GM15510 (cell line): ENCODE results near the gene AIPL1.
A peak's percentile ranks its signal among the peaks of the same experiment; 100 is the strongest.

Source experiments
- POLR2A ChIP-seq: IDR thresholded peaks from 3 replicates; pipeline ENCODE4 v1.6.1; 2011; ENCODE audit warnings: borderline replicate concordance; ENCODE audit not compliant: insufficient read length; ENCODE audit errors: extremely low read depth

The AIPL1 gene

DNA sequence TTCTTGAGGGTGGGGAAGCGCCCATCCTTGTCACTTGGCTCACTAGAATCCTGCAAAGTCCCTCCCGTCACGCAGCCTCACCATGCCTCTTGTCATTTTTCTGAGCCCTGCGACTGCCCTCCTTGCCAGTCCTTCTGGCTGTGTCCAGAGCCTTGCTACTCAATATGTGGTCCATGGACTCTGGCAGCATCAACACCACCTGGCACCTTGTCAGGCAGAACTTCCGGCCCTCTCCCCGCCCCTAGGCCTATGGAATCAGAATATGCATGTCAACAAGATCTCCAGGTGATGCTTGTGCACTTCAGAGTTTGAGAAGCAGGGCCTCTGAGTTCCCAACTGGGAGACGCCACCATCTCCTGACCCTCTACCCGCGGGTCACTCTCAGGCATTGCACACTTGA is 21.4 kb upstream of the AIPL1 start:
- no peak for TF ChIP-seq POLR2A

DNA sequence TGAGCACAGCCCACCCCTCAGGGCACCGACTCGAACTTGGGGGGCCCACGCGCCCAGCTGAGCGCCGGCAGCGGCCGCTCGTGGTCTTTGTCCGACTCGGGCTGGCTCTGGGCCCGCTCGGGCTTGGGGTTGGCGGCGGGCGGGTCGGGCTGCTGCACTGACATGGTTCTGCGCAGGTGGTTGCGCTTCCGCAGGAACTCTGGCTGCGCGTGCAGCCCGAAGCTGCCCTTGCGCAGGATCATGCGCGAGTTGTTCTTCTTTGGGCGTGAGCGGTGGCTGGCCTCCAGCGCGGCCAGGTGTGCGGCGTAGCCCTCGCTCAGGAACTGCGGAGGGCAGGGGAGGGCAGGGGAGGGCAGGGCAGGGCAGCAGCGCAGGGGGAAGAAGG is 20.4 kb upstream of the AIPL1 start:
- no peak for TF ChIP-seq POLR2A

DNA sequence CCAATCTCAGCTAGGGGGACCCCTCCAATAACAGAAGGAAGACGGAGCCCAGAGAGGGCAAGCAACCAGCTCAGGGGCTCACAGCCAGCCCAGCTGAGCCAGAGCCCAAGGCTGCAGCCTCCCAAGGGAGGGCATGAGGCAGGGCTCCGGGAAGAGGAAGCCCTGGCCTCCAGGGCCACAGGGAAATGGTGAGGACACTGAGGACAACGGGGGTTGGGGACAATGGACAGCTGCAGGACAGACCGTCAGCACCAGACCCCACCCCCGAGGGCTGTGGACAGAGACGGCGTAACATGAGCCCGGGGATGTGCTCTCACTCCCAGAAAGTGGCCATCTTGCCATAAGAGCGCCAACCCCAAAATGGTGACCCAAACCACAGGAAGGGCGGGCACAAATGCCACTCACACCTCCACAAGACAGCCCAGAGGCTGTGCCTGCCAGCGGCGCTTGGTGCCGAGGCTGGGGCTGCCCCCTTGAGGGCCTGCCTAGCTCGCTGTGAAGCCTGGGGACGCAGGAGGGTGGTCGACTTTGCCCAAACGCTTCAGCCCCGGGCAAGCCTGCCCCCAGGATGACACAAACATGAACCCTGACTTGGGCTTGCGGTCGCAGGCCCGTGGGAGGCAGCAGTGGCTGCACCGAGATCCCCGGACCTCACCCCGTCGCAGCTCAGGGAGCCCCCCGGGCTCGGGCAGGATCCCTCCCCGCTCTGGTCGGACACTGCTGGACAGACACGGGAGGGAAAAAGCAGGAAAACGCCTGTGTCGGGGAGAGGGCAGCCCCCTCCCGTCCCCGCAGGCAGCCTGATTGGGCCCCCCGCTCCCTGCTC is 19.8 kb upstream of the AIPL1 start:
- no peak for TF ChIP-seq POLR2A

DNA sequence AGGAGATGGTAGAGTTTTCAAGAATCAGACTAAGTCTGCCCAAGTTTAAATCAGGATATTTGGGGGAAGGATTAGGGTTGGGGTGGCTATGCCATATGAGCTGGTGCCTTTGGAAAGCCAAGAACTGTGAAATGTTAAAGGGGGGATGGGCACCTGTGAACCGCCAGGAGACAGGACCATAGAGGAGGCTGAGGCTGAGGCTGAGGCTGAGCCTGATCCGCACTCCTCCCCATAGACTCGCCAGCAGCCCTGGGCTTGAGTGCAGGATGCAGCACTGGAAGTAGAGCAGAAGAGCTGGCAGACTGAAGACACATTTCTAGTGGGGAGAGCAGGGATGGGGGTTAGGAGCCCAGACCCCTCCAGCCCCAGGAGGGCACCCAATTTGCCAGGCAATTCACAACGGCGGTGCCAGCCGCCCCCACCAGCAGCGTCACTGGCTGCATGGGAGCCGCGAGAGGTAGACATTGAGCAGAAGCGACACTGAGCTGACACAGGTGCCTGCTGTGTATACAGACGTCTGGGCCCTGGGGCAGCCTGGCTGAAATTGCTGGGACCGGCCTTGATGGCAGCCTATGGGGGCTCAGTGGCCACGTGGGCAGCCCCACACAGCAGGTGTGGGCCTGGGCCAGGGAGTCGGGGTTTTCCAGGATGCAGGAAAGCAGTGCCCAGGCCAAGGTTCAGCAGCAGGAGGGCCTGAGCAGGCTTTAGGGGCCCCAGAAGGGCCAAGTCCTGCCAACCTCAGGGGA is 18.5 kb upstream of the AIPL1 start:
- no peak for TF ChIP-seq POLR2A

DNA sequence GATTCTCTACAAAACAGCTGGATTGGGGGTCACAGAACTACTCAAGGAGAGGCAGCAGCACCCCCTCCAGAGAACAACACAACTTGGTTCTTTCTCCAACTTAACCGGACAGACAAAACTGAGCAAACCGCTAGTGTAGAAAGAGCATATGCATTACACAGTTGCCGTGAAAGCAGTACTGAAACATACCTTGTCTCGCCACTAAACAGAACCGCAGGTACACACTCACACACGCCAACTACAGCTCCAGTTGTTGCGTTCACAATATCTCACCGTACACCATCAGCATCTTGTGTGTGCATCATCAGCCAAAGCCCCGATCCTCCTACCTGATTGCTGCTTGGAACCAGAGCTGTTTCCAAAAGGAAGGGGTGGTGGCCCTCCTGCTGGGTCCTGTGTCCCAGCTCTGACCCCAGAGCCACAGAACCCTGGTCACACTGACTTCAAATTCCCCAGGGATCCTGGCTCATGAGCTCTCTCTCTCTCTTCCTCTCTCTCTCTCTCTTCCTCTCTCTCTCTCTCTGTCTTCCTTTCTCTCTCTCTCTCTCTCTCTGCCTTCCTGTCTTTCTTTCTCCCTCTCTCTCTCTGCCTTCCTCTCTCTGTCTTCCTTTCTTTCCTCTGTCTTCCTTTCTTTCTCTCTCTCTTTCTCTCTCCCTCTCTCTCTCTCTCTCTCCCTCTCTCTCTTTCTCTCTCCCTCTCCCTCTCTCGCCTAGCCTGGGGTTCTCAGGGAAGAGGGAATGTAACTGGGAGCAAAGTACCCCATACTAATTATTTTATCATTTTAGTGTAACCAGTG is 17.7 kb upstream of the AIPL1 start:
- TF ChIP-seq POLR2A, result no peak

DNA sequence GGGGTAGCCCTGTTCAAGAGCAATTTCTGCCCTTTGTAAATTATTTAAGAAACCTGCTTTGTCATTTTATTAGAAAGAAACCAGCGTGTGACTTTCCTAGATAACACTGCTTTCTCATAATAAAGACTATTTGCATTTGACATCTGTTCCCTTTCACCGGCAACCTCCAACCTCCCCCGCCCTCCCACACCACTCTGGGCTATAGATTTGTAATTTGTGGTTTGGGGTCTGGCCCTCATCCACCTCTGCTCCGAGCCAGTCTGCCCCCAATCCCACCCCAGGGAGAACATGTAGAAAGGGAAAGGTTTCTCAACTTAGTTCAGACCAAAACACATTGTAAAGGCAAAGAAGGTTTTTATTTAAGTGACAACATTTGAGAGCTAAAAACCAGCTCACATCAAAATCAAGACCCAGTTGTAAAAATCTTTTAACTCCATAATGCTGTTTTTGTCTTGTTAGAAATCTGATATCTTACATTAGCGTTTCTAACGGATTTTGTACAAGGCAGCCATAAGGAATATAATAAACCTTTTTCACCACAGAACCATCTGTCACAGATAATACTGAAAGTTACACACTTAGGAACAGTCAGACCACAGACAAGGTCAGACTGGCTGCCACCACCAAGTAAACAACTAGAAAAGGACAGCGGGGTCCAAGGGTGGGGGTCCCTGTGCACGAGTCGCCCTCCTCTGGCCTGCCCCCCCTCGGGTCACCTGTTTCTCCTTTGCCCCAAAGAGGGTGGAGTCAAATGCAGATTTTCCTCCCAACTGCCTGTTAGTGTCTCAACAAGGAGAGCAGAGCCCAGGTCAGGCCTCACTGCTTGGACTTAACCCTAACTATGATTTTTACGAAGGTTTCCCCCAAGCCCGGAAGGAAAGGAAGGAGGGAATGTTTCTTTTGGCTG is 16.3 kb upstream of the AIPL1 start:
- TF ChIP-seq POLR2A, result no peak

DNA sequence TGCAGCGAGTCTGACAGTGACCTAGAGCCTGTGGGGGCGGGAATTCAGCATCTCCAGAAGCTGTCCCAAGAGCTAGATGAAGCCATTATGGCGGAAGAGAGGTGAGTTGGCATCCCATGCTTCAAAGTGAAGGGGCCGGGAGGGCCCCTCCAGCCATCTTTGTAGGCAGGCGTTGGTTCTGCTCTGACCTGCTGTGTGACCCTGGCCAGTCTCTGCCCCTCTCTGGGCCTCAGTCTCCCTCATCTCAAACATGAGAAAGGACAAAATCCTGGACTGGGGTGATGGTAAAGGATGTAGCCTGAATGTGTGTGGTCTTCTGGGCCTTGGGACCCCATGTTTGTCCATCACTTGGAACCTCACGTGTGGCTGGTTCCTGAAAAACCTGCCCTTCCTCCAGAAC is 14.4 kb upstream of the AIPL1 start:
- no peak for TF ChIP-seq POLR2A

DNA sequence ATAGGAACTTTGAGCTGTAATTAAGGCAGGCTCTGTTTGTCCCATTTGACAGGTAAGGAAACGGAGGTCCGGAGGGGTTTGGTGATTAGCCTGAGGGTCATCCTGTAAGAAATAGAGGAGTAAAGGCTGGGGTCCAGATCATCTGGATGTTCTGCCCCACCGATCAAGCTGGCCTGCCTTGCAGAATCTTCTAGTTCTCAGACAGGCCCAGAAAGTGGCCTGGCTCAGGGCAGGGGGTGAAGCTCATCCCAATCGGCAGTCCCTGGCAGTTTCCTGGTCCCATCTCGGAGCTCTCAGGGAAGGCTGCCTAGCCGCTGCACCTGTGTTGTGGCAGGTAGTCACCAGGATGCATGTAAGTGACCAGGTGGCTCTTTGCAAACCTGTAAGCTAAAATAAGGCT is 13.6 kb upstream of the AIPL1 start:
- no peak for TF ChIP-seq POLR2A

DNA sequence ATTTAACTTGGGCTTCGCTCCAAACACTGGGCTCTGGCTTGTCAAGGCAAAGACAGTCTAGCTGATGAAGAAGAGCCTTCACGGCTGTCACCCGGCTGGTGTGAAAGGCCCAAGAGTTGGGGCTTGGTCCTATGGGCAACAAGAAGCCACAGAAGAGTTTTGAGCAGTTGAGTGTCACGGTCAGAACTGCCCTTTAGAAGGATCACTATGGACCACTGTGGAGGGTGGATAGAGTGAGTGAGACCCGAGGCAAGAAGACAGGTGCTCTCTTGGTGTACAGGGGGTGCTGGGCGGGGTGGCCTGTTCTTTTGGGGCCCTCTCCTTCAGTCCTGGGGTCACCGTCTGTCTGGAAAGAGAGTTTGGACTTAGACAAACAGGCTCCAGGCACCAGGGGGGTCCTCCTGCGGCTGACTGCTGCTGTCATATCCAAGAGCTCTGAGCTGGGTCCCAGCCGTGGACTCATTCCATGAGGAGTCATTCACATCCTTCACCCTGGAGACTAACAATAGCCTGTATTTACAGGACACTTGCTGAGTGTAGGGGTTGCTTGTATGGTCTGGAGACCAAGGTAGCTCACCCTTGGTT is 11.7 kb upstream of the AIPL1 start:
- no peak for TF ChIP-seq POLR2A

DNA sequence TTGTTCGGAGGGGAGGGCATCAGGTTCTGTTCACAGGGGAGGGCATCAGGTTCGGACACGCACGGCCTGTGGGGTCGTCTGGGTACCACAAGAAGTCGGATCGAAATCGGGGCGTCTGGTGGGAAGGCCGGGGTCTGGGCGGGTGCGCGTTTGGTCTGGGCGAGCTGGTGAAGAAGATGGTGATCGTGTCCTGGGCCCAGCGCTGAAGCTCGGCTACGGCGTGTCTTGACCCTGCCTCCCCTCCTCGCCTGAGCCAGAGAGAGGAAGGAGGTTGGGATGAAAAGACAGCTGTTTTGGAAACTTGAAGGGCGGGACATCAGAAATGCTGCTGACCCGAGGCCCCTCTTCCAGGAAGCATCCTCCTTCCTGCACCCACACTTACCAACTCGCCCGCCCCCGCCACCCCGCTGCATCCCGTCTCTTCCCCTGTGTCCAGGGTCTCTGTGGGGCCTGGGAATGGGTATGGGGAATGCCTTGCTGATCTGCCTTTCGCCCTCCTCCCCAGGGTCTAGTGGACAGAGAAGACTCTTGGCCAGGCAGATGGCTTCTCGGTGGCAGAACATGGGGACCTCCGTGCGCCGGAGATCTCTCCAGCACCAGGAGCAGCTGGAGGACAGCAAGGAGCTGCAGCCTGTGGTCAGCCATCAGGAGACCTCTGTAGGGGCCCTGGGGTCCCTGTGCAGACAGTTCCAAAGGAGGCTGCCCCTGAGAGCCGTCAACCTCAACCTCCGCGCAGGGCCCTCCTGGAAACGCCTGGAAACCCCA is 9.8 kb upstream of the AIPL1 start:
- no peak for TF ChIP-seq POLR2A

DNA sequence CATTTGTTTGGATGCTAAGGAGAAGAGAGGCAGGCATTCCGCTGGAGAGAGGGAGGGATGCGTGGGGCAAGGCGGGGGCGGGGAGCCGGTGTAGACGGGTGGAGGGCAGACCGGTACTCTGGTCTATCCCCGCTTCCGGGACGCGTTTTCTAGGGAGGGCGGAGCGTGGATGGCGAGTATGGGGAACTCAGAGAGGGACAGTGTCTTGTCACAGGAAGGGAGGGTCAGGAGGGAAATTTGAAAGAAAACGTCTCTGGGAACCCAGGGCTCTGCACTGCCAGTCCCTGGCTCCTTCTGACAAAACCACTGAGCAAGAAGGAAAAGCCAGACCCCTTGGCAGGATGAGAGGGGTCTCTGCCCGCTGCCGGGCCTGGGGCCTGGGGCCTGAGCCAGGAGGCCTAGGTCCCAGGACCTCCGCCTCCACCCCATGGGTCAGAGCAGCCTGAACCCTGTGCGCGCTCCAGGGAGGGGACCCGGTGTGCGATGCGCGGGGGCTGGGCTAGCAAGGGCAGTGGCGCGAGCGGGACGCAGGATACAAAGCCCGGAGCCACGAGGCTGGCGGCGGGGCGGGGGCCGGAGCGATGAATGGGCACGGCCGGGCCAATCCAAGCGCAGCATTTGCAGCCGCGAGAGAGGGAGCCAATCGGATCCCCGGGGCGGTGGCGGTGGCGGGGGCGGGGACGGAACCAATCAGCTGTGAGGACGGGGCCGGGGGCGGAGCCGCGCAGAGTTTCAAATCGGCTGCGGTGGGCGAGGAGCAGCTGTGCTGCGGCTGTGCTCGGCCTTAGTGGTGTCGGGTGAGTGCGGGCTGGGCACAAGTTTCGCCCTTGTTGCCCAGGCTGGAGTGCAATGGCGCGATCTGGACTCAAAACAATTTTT is 9.0 kb upstream of the AIPL1 start, which contains the start of gene PIMREG:
TSS of gene PIMREG (plus strand) at position 764 of the 879 bp plus-strand sequence. CDS start 656 bp downstream, outside the sequence.
- peak; percentile 74 for TF ChIP-seq POLR2A

DNA sequence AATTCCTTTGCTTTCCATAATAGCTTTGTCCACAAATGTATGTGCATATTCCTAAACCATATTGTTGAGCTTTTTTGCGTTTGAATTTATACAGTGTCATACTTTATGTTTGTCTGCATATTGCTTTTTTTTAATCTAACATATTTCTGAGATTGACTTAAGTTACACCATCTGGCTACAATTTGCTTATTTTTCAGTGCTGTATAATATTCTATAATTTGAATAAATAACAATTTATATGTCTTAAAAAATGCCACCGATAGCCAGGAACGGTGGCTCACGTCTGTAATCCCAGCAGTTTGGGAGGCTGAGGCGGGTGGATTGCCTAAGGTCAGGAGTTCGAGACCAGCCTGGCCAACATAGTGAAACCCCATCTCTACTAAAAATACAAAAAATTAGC is 7.9 kb upstream of the AIPL1 start:
- no peak for TF ChIP-seq POLR2A
